Ascending aorta (tissue), 2 donors: ENCODE measurements around the gene FAM170B. TPM values are rescaled to one million over a fixed set of nuclear protein-coding genes. Genes with fewer than 3 reads are reported as not detected.

Experiments used
- DNase-seq, 2 donors: peaks; one replicate each; pipeline ENCODE4 v3.0.0-alpha.2; 2019; ENCODE audit warnings: low spot score in 2 of 2
- H3K27ac ChIP-seq, 2 donors: fragments of 200-600 bp; sonication (generic); one replicate each; pipeline ENCODE4 v1.5.1; 2016 to 2017; ENCODE audit warnings: mild to moderate bottlenecking in 1 of 2
- H3K27me3 ChIP-seq: fragments of 200-600 bp; sonication (generic); one replicate; pipeline ENCODE4 v1.5.1; 2017
- H3K36me3 ChIP-seq, 2 donors: fragments of 200-600 bp; sonication (generic); one replicate each; pipeline ENCODE4 v1.5.1; 2016
- H3K4me1 ChIP-seq, 2 donors: fragments of 200-600 bp; sonication (generic); one replicate each; pipeline ENCODE4 v1.5.1; 2016 to 2017; ENCODE audit warnings: mild to moderate bottlenecking in 1 of 2
- H3K4me3 ChIP-seq, 2 donors: fragments of 200-600 bp; sonication (generic); one replicate each; pipeline ENCODE4 v1.5.1; 2016 to 2017; ENCODE audit warnings: mild to moderate bottlenecking in 1 of 2
- H3K9me3 ChIP-seq, 2 donors: fragments of 200-600 bp; sonication (generic); one replicate each; pipeline ENCODE4 v1.5.1; 2016
- CTCF ChIP-seq, 3 experiments: fragments of 200-600 bp in 2 of 3; fragments of 450-650 bp in 1 of 3; sonication (generic) in 2 of 3; IDR thresholded peaks; one replicate each; pipeline ENCODE4 v1.5.1; 2016 to 2019; ENCODE audit warnings: antibody characterized with exemption in 3 of 3, mild to moderate bottlenecking in 1 of 3, moderate library complexity in 1 of 3
- intact Hi-C: fragments of 100-400 bp; cut with DNase I; formaldehyde crosslinking; loops from one replicate; pipeline ENCODE4 v1.15.1; 2023
- total RNA-seq: library from RNA; depleted of rRNA; stranded (reverse); fragments of >200 nt; gene quantifications from one replicate; pipeline ENCODE4 v1.1.0, GENCODE V29; 2016

Gene FAM170B
- total RNA-seq, 1 donor from 2014 or later: not detected

DNA sequence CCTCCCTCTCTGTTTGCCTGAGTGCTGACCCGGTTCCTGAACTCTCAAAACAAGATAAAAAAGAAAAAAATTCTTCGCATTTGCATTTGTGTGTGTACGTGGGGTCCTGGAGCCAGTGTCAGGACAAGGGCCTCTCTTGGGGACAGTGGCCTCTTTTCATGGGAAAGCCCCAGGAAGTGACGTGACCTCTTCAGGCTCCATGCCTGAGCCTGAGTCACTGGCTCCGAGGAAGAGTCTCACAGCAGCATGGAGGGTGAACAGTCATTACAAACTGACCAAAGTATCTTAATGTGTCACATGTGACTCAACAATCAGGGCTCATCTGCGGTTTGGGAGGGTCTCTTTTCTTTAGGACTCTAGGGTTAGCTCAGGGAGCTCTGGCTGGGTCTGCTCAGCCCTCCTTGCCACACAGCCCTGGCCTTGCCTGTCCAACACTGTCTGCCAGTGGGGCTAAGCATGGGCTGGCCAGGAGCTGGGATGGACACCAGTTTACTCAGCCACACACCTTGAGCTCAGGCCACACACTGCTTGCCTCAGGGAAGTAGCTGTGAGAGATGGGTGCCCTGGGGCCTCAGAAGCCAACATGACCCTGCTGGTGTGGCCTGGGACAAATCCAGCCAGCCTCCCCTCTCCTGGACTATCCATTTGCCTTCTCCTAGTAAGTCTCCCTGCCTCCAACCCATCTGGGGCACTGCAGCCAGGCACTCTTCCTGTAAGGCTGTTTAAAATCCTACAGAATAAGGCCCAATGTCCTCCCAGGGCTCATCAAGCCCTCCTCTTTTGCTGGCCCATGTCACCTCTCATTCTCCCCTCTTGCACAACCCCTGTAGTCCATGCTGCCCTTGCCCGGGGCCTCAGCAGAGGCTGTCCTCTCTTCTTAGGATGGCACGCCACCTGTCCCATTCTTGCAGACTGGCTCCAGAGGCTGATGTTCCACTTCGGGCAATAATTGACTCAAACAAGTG is 43.9 kb upstream of the FAM170B start:
- Histone ChIP-seq H3K4me1 (peaks cover 0 to 2% of the 10 kb centered on the region in 2 donors), H3K27me3 (no peaks in the 10 kb centered on the region), H3K4me3 (no peak overlapping the region), H3K9me3 (no peaks in the 10 kb centered on the region), H3K27ac (peak overlapping the region; percentile 17 to 44), H3K36me3 (no peaks in the 10 kb centered on the region)
- intact Hi-C loops: no loop called here
- DNase-seq: peak in 1 of 2 donors; percentile 76
- no peak for TF ChIP-seq CTCF (IDR thresholded peaks at IDR 0.05)

- H3K4me1 ChIP-seq: peaks cover 0 to 2% of the 10 kb centered on the region in 2 donors
- H3K36me3 ChIP-seq: no peaks in the 10 kb centered on the region
- no peaks in the 10 kb centered on the region for H3K9me3 ChIP-seq
- intact Hi-C loops: no loop called here
- no peak overlapping the region for H3K4me3 ChIP-seq
- no peaks in the 10 kb centered on the region for H3K27me3 ChIP-seq
- no peak overlapping the region for H3K27ac ChIP-seq
- no peak for TF ChIP-seq CTCF (IDR thresholded peaks at IDR 0.05)
- DNase-seq: no peak
Observed at GRCh38 chr10:49176310-49177268, 42.8 kb upstream of the FAM170B start.

GRCh38 chr10:49175587-49176309 is 41.9 kb upstream of the FAM170B start:
- no peak overlapping the region for H3K27ac ChIP-seq
- H3K4me1 ChIP-seq: peaks cover 0 to 2% of the 10 kb centered on the region in 2 donors
- H3K36me3 ChIP-seq: no peaks in the 10 kb centered on the region
- no peak for TF ChIP-seq CTCF (IDR thresholded peaks at IDR 0.05)
- no peak for DNase-seq
- H3K4me3 ChIP-seq: no peak overlapping the region
- H3K9me3 ChIP-seq: no peaks in the 10 kb centered on the region
- no peaks in the 10 kb centered on the region for H3K27me3 ChIP-seq
- intact Hi-C loops: no loop called here

DNA sequence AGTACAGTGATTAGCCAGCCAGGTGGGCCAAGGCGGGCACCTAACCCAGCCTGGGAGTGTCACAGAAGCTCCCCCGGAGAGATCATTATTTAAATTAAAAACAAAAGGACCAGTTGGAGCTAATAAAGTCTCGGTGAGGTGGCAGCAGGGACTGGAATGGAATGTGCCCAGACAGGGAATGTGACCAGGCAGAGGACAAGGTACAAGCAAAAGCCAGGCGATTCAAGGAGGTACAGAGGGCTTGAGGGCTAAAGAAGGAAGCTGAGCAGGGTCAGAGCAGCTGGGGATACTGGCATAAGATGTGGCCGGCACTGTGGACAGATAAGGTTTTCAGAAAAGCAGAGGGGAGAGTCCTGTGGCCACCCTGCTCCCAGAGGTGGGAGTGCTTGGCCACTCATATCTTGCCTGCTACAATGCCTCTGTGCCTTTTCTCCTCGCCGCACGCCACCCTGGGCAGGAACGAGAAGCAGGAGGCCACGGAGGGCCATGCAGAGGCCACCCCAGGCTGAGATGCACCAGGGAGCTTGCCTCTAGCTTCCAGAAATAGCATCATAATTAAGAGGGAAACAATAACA is 41.2 kb upstream of the FAM170B start:
- H3K27ac ChIP-seq: no peak overlapping the region
- DNase-seq: no peak
- intact Hi-C loops: no loop called here
- H3K36me3 ChIP-seq: no peaks in the 10 kb centered on the region
- no peak overlapping the region for H3K4me3 ChIP-seq
- no peak for TF ChIP-seq CTCF (IDR thresholded peaks at IDR 0.05)
- no peaks in the 10 kb centered on the region for H3K9me3 ChIP-seq
- H3K4me1 ChIP-seq: peaks cover 0 to 2% of the 10 kb centered on the region in 2 donors
- H3K27me3 ChIP-seq: no peaks in the 10 kb centered on the region
